Activated CD4-positive, alpha-beta T cell treated with anti-CD3 and anti-CD28 coated beads for 4 hours (primary cell): ENCODE results near the gene MAGEB4.
"Not testable (repeated sequence)": the region's sequence is repeated elsewhere in the genome, so short reads cannot be mapped to it uniquely, and the experiment has no call there.

ENCODE experiments used
- DNase-seq, 2 donors: peaks; one replicate each; pipeline ENCODE4 v3.0.0-alpha.2; 2020

The MAGEB4 gene

DNA sequence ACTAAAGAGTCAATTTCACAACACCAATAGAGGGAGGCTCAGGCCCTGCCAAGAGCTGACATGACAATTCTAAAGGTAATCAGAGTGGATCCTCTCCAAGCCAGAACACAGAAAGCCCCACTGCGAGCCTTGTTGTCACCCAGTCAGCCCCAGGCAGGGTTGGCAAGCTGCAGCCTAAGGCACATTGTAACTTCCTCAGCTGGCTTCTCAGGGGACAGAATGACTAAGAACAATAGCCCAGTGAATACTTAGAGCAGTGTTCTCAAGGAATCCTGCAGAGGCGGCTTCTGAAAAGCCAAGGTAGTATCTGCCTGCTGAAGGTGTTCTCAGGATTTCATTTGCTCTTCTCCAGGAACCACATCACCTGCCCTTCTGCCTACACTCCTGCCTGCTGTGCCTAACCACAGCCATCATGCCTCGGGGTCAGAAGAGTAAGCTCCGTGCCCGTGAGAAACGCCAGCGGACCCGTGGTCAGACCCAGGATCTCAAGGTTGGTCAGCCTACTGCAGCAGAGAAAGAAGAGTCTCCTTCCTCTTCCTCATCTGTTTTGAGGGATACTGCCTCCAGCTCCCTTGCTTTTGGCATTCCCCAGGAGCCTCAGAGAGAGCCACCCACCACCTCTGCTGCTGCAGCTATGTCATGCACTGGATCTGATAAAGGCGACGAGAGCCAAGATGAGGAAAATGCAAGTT lies at the start of gene MAGEB4:
Gene MAGEB4, plus strand, starts transcription at position 277 of the 692 bp plus-strand sequence. Its CDS starts 136 bp downstream, at position 413.
- no peak for DNase-seq

GRCh38 chrX:30193910-30194309 lies 47.9 kb upstream of the MAGEB4 start:
- not testable (repeated sequence) for DNase-seq

- DNase-seq, result no peak
These were observed 45.5 kb upstream of the MAGEB4 start for GRCh38 chrX:30196322-30196721.

DNA sequence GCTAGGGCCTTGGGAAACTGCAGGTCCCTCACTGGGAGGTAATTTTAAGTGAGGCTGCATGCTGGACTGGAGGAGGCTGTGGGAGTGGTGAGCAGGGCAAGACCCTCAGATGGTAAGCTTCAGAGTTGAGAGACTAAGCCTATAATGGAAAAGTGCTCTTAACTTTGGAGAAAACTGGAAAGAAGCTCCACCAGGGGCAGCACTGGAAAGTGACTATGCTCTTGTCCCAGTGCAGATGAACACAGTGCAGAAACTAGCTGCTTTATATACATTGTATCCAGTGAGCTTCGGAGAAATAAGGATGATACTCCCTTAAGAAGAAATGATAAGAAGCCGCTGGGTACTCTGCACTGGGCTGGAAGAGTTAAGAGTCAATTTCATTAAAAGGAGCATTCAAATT lies 29.6 kb upstream of the MAGEB4 start:
- no peak for DNase-seq

DNA sequence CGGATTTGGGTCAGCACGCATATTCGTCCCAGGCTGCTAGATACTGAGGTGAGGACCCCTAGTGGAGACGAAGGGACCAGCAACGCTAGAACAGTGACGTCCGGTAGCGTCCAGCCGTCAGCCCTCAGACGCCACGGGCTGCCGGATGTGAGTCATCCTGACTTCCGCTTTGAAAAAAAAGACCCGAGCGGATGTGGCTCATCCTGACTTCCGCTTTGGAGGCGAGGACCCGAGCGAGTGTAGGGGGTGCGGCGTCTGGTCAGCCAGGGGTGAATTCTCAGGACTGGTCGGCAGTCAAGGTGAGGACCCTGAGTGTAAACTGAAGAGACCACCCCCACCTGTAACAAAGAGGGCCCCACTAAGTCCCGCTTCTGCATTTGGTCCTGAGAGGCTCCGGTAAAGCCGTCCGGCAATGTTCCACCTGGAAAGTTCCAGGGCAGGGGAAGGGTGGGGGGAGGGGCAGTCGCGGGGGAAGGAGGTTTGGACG lies 26.4 kb upstream of the MAGEB4 start, which contains the start of gene MAGEB2:
Gene MAGEB2, plus strand, starts transcription at position 207 of the 487 bp plus-strand sequence. CDS start 3,018 bp downstream, outside the sequence.
- no peak for DNase-seq

GRCh38 chrX:30217465-30217864 lies 24.3 kb upstream of the MAGEB4 start:
- no peak for DNase-seq

DNA sequence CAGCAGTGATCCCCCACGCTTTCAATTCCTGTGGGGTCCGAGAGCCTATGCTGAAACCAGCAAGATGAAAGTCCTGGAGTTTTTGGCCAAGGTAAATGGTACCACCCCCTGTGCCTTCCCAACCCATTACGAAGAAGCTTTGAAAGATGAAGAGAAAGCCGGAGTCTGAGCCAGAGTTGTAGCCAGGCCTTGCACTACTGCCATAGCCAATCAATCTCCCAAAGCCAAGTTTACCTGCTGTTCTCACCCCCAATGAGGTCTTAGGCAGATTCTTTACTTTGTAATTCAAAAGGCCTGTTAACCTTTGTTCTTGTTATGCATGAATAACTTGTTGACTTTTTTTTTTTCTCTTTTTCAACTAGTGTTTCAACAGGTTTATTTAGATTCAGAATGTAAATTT lies 22.4 kb upstream of the MAGEB4 start:
- DNase-seq, result no peak

GRCh38 chrX:30220661-30221060 lies 21.1 kb upstream of the MAGEB4 start:
- DNase-seq, result no peak

DNA sequence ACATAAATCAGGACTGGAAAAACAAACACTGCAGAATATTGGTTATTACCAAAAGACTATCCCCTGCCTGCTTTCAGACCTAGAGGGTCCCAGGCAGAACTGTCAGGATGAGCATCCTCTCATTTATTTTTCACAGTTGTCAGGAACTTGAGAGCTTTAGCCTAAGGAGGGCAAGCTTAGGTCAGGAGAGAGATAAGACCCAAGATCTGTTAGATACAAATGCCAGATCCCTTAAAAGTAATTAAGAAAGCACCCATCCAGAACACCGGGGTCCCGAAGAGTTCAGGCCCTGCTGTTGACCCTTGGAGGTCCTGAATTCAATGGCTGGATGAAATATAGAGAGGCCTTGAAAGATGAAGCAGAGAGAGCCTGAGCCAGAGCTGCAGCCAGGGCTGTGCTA lies 17.3 kb upstream of the MAGEB4 start:
- no peak for DNase-seq

- DNase-seq, result no peak
These were observed 13.3 kb upstream of the MAGEB4 start for GRCh38 chrX:30228526-30228925.

GRCh38 chrX:30230395-30230794 lies 11.4 kb upstream of the MAGEB4 start, which contains the start of gene MAGEB3:
Gene MAGEB3 (plus strand): TSS chrX:30230657. CDS start chrX:30235925, 5,268 bp downstream.
- no peak for DNase-seq

- DNase-seq, result no peak
These were observed 5.1 kb downstream of the MAGEB4 start, which contains the start of gene MAGEB1 for GRCh38 chrX:30246769-30247489. Gene MAGEB1 (plus strand): TSS chrX:30247146. CDS start chrX:30250494, 3,348 bp downstream.

DNA sequence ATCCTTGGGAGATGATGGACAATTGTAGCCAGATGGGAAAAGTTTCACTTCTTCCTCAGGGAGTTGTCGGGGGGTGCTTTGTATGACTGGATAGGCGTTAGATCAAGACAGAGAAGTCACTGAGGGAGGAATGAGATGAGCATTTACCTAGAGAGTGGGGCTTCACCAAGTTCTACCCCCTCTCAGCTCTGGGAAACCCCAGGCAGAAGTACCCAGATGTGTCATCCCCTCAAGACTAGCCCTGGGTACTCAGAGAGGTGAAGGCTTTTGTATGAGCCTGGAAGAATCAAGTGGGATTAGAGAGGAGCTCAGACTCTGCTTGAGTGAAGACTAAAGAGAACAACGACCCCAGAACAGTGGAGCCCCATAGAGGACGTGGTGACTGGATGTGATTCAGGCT lies 7.1 kb downstream of the MAGEB4 start:
- DNase-seq, result no peak

- DNase-seq, result no peak
These were observed 11.5 kb downstream of the MAGEB4 start for GRCh38 chrX:30253257-30253656.

DNA sequence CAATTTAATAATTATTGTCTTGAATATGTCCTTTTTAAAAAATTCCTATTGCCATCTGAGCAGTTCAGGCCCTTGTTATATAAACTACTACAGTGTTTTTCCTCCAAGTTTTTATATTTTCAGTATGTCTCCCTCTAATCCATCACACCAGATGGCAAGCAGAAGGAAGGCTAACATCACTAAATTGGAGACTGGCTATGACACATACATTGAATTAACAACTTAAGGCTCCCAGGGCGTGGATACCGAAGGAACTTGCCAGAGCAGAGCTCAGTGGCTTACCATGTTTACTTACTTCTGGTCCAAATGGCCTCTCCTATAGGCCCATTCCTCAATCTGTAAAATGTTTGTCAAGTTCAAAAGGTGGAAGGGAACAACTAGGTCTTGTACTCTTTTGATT lies 18.1 kb downstream of the MAGEB4 start:
- no peak for DNase-seq

- no peak for DNase-seq
These were observed 19.2 kb downstream of the MAGEB4 start for GRCh38 chrX:30261012-30261411.

- no peak for DNase-seq
These were observed 21.0 kb downstream of the MAGEB4 start for GRCh38 chrX:30262763-30263162.

GRCh38 chrX:30270639-30271038 lies 28.8 kb downstream of the MAGEB4 start:
- no peak for DNase-seq

DNA sequence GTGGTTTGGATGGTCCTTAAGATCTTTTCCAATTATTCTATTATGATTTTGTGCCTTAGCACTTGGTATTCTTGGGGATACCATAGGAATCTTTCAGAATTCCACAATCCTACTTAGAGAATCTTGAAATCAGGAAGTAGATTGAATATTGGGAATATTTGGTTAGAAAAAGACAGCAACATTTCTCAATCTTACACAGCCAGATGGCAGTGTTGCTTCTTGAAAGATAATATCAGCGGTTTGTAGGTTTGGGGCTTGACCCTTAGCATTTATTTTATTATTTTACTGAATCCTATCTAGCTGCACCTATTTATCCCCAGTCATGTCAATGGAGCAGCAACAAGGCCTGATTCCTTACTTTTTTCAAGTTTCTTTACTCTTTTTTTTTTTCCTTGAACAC lies 33.7 kb downstream of the MAGEB4 start:
- no peak for DNase-seq

DNA sequence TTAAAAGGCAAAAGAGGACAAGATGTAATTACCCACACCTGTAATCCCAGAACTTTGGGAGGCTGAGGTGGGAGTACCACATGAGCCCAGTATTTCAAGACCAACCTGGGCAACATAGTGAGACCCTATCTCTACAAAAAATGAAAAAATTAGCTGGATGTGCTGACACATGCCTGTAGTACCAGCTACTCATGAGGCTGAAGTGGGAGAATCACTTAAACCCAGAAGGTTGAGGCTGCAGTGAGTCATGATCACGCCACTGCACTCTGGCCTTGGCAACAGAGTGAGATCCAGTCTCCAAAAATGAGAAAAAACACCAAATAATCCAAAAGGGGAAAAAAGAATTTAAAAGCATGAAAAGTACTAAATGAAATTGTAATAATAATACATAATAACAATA lies 36.6 kb downstream of the MAGEB4 start:
- no peak for DNase-seq

- DNase-seq, result no peak
These were observed 38.6 kb downstream of the MAGEB4 start for GRCh38 chrX:30280428-30280827.

DNA sequence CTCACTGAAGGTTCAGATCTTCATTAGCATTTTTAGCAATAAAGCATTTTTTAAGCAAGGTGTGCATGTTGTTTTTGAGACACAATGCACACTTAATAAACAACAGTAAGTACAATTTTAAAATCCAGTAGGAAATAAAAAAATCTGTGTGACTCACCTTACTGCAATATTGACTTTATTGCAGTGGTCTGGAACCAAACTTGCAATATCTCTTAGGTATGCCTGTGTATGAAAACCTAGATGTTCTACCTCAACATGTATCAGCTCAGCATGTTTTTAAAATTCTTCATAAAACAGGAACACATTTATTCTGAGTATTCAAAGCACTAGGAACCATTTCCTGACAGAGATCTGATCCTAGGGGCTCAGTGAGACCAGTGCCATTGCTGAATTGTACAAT lies 40.7 kb downstream of the MAGEB4 start:
- DNase-seq, result no peak

DNA sequence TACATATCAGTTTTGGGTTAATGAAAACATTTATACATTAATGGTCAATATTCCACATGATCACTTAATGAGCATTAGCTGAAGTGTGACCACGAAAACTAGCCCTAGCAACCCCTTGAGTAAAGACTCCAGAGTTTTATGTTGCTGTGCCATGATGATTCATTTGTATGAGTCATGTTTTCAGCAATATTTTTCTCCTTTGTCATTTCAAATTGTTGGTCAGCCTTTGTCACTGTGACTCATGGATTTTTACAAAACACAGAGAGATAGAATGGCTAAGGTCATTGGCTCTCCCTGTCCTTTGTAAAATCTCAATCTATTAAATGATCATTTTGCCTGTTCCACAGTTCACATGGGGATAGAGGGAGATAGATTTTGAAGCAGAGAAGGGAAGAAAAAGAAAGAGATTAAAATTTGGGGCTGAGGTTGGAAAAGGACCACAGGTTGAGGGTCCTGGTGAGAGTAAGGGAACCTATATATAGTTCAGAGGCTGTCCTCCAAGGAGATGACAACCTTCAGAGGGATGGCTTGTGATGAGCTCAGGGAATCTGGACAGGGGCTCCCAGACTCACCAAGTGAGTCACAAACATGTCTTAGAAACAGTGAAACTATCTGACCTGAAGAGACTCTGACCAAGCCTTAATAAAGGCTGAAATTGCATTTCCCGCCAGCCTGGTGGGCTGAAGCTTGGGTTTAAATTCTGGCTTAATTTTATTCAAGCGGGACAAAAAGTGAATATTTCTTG lies 41.8 kb downstream of the MAGEB4 start:
- no peak for DNase-seq
